HepG2 (cell line): Measurements from ENCODE around the gene GUCY1A2. TPM values are rescaled to one million over a fixed set of nuclear protein-coding genes. Genes with fewer than 3 reads are reported as not detected.

Experiments used
- ATAC-seq: fragments of 200-7000 bp; cut with Tn5 transposase; 3 replicates; pipeline ENCODE4 v1.9.1; 2020; ENCODE audit warnings: mild to moderate bottlenecking, moderate library complexity
- BruUV-seq: library from RNA; stranded (reverse); fragments of 400-500 nt; replicated peaks from 2 replicates; lab custom pipeline; 2021; lab: Mats Ljungman, UMichigan
- CTCF ChIA-PET: fragments of 300-600 bp; formaldehyde crosslinking; extraction: SDS; loops from one replicate; lab custom pipeline; 2021; ENCODE audit warnings: low total read pairs, inconsistent platforms, low intra/inter-chr PET ratio; lab: Yijun Ruan, JAX
- POLR2A ChIA-PET: fragments of 350-600 bp; sonication (Branson Sonifier 250); formaldehyde crosslinking; loops from one replicate; lab custom pipeline; 2020; ENCODE audit warnings: antibody characterized with exemption, inconsistent platforms; lab: Yijun Ruan, JAX
- DNase-seq: peaks from one replicate; pipeline ENCODE4 v3.0.0-alpha.2; 2015; ENCODE audit warnings: low spot score
- FAIRE-seq: peaks from 3 replicates; lab custom pipeline; 2011; peaks lifted over from hg19 to GRCh38; lab: Jason Lieb, UNC
- H2AFZ ChIP-seq: one replicate; pipeline ENCODE4 v1.6.1; 2011; ENCODE audit warnings: low read length, inconsistent platforms
- H3K27ac ChIP-seq: fragments of 300-600 bp; 3 replicates; pipeline ENCODE4 v1.8.0; 2011; ENCODE audit warnings: mixed run types, mild to moderate bottlenecking, mixed read lengths, low read length, inconsistent platforms; ENCODE audit not compliant: insufficient read depth; ENCODE audit errors: extremely low read length
- H3K27me3 ChIP-seq, 2 experiments: fragments of 200-600 bp in 1 of 2; 2 replicates in 1 of 2; 3 replicates in 1 of 2; pipeline versions ENCODE4 v1.6.0 to v1.8.0; 2011; ENCODE audit warnings: low read length in 2 of 2, mild to moderate bottlenecking in 2 of 2, moderate library complexity in 2 of 2, inconsistent platforms in 1 of 2; ENCODE audit not compliant: insufficient read depth in 2 of 2, control insufficient read depth in 1 of 2
- H3K36me3 ChIP-seq, 2 experiments: fragments of 200-600 bp in 1 of 2; replicated peaks in 1 of 2; 2 replicates in 1 of 2; 3 replicates in 1 of 2; pipeline versions ENCODE4 v1.5.1 to v1.8.0; 2011; ENCODE audit warnings: low read length in 2 of 2, inconsistent platforms in 1 of 2; ENCODE audit not compliant: insufficient read depth in 2 of 2, control insufficient read depth in 1 of 2
- H3K4me1 ChIP-seq: 2 replicates; pipeline ENCODE4 v1.5.1; 2012; ENCODE audit warnings: low read length, inconsistent platforms; ENCODE audit not compliant: insufficient read depth
- H3K4me2 ChIP-seq: 2 replicates; pipeline ENCODE4 v1.6.0; 2011; ENCODE audit warnings: low read depth, low read length, inconsistent platforms
- H3K4me3 ChIP-seq, 3 experiments: fragments of 200-600 bp in 1 of 3; sonication (generic), shearing (Covaris generic) in 1 of 3; replicated peaks in 1 of 3; 2 replicates each; pipeline ENCODE4 v1.5.1; 2011 to 2016; ENCODE audit warnings: low read length in 3 of 3, inconsistent platforms in 2 of 3, low read depth in 2 of 3, mild to moderate bottlenecking in 2 of 3, control low read depth in 1 of 3, mixed read lengths in 1 of 3; ENCODE audit not compliant: insufficient read depth in 1 of 3
- H3K79me2 ChIP-seq: one replicate; pipeline ENCODE4 v1.6.1; 2011; ENCODE audit warnings: low read length, inconsistent platforms; ENCODE audit not compliant: insufficient read depth
- H3K9ac ChIP-seq: 2 replicates; pipeline ENCODE4 v1.6.0; 2011; ENCODE audit warnings: mild to moderate bottlenecking, low read depth, low read length, inconsistent platforms; ENCODE audit not compliant: insufficient read depth
- H3K9me3 ChIP-seq: 2 replicates; pipeline ENCODE4 v1.5.1; 2012; ENCODE audit warnings: mild to moderate bottlenecking, low read length
- H4K20me1 ChIP-seq: 2 replicates; pipeline ENCODE4 v1.6.0; 2011; ENCODE audit warnings: inconsistent platforms, mild to moderate bottlenecking, low read length, moderate library complexity; ENCODE audit not compliant: insufficient read depth
- MAFF ChIP-seq: IDR thresholded peaks from 2 replicates; pipeline ENCODE4 v1.6.1; 2011; ENCODE audit warnings: low read depth, low read length, improper control_type of control experiment
- MAFK ChIP-seq, 2 experiments: IDR thresholded peaks in 1 of 2; conservative IDR thresholded peaks in 1 of 2; 2 replicates each; pipeline ENCODE4 v1.6.1; 2011; ENCODE audit warnings: improper control_type of control experiment in 2 of 2, low read length in 2 of 2
- NFE2L2 ChIP-seq: fragments of 150-350 bp; IDR thresholded peaks from 2 replicates; pipeline ENCODE4 v1.6.1; 2014; ENCODE audit warnings: low read length
- TRIM24 ChIP-seq: sonication (generic); formaldehyde crosslinking; IDR thresholded peaks from 2 replicates; pipeline ENCODE4 v1.8.0; 2022; ENCODE audit warnings: mild to moderate bottlenecking, missing genetic modification reagents
- ZKSCAN8 ChIP-seq: IDR thresholded peaks from 2 replicates; pipeline ENCODE4 v1.6.1; 2016; ENCODE audit warnings: borderline replicate concordance, missing genetic modification reagents, missing compliant biosample characterization
- ZNF235 ChIP-seq: sonication (generic); formaldehyde crosslinking; IDR thresholded peaks from 2 replicates; pipeline ENCODE4 v1.8.1; 2023; ENCODE audit warnings: mild to moderate bottlenecking, missing genetic modification reagents, borderline replicate concordance
- in situ Hi-C: cut with HindIII; loops from 2 replicates; pipeline ENCODE4 v1.10.0; 2017; ENCODE audit warnings: low pct_unique_long_range_greater_than_20kb; ENCODE audit not compliant: extremely low pct_ligation_motif_present
- intact Hi-C: fragments of 100-400 bp; cut with micrococcal nuclease; formaldehyde crosslinking; loops from one replicate; pipeline ENCODE4 v1.10.0; 2022; ENCODE audit not compliant: unreplicated experiment
- polyA plus RNA-seq, 8 experiments: library from polyadenylated mRNA; depleted of rRNA in 3 of 8; stranded (reverse) in 7 of 8; unstranded in 1 of 8; fragments of >200 nt; fragmentation: Illumina TruSeq in 4 of 8; extraction: Trizol in 4 of 8; gene quantifications; 2 replicates each; pipeline versions ENCODE4 v1.2.1 to v1.2.3, GENCODE V29; 2011 to 2016; ENCODE audit warnings: low read depth in 4 of 8, missing spikeins in 1 of 8, mixed read lengths in 1 of 8; ENCODE audit not compliant: insufficient read depth in 1 of 8
- total RNA-seq, 5 experiments: library from RNA; depleted of rRNA; stranded (reverse); fragments of >200 nt; fragmentation: Illumina TruSeq; extraction: Trizol; gene quantifications; 2 replicates each; pipeline ENCODE4 v1.2.3, GENCODE V29; 2016; ENCODE audit warnings: low read depth in 1 of 5
- TF ChIP-seq, protein P1 (sequence below): IDR thresholded peaks from 2 replicates; pipeline ENCODE4 v1.6.1; 2016; ENCODE audit warnings: low read depth, missing genetic modification reagents, missing compliant biosample characterization
- TF ChIP-seq, protein P2 (sequence below): sonication (generic); formaldehyde crosslinking; IDR thresholded peaks from 2 replicates; pipeline ENCODE4 v1.4.0; 2020; ENCODE audit warnings: missing genetic modification reagents

Gene GUCY1A2
- total and polyA plus RNA-seq, 2 of the 13 experiments (the other 11 are each of a cell fraction or from before 2014, with no cell fraction given): 0.01 to 0.07 TPM

GRCh38 chr11:106879029-106879428 is 139.2 kb downstream of the GUCY1A2 start (continued):
- TF ChIP-seq, protein P1, sequence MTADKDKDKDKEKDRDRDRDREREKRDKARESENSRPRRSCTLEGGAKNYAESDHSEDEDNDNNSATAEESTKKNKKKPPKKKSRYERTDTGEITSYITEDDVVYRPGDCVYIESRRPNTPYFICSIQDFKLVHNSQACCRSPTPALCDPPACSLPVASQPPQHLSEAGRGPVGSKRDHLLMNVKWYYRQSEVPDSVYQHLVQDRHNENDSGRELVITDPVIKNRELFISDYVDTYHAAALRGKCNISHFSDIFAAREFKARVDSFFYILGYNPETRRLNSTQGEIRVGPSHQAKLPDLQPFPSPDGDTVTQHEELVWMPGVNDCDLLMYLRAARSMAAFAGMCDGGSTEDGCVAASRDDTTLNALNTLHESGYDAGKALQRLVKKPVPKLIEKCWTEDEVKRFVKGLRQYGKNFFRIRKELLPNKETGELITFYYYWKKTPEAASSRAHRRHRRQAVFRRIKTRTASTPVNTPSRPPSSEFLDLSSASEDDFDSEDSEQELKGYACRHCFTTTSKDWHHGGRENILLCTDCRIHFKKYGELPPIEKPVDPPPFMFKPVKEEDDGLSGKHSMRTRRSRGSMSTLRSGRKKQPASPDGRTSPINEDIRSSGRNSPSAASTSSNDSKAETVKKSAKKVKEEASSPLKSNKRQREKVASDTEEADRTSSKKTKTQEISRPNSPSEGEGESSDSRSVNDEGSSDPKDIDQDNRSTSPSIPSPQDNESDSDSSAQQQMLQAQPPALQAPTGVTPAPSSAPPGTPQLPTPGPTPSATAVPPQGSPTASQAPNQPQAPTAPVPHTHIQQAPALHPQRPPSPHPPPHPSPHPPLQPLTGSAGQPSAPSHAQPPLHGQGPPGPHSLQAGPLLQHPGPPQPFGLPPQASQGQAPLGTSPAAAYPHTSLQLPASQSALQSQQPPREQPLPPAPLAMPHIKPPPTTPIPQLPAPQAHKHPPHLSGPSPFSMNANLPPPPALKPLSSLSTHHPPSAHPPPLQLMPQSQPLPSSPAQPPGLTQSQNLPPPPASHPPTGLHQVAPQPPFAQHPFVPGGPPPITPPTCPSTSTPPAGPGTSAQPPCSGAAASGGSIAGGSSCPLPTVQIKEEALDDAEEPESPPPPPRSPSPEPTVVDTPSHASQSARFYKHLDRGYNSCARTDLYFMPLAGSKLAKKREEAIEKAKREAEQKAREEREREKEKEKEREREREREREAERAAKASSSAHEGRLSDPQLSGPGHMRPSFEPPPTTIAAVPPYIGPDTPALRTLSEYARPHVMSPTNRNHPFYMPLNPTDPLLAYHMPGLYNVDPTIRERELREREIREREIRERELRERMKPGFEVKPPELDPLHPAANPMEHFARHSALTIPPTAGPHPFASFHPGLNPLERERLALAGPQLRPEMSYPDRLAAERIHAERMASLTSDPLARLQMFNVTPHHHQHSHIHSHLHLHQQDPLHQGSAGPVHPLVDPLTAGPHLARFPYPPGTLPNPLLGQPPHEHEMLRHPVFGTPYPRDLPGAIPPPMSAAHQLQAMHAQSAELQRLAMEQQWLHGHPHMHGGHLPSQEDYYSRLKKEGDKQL (CRISPR knock-in tag): no peak
- no peak for TF ChIP-seq TRIM24 (CRISPR knock-in tag)
- no peak for TF ChIP-seq ZNF235 (CRISPR knock-in tag)
- TF ChIP-seq ZKSCAN8 (CRISPR knock-in tag): no peak

GRCh38 chr11:106875013-106875412 is 143.3 kb downstream of the GUCY1A2 start:
- CTCF ChIA-PET: no interaction called here
- FAIRE-seq (no peak), ATAC-seq (no peak), DNase-seq (no peak)
- Histone ChIP-seq H4K20me1 (no peaks in the 10 kb centered on the region), H3K79me2 (no peaks in the 10 kb centered on the region), H3K27ac (no peak overlapping the region), H3K4me2 (no peak overlapping the region), H3K4me3 (no peak overlapping the region), H3K4me1 (no peaks in the 10 kb centered on the region), H3K9ac (no peak overlapping the region), H3K9me3 (no peaks in the 10 kb centered on the region), H3K27me3 (no peaks in the 10 kb centered on the region), H2AFZ (no peak overlapping the region), H3K36me3 (no peaks in the 10 kb centered on the region)
- in situ Hi-C loops (no loop called here), intact Hi-C loops (no loop called here)
- no TSS peak for BruUV-seq
- POLR2A ChIA-PET: no interaction called here
- TF ChIP-seq MAFF (peak; percentile 63), MAFK (conservative IDR thresholded peaks at IDR 0.05 in 1 of 2, IDR thresholded peaks at IDR 0.05 in 1 of 2; ENCODE audit: low read length in 2 of 2) (peak; percentile 72 to 77; a peak in 3 of 4 replicates), NFE2L2 (peak; percentile 78)
- TF ChIP-seq, protein P2, sequence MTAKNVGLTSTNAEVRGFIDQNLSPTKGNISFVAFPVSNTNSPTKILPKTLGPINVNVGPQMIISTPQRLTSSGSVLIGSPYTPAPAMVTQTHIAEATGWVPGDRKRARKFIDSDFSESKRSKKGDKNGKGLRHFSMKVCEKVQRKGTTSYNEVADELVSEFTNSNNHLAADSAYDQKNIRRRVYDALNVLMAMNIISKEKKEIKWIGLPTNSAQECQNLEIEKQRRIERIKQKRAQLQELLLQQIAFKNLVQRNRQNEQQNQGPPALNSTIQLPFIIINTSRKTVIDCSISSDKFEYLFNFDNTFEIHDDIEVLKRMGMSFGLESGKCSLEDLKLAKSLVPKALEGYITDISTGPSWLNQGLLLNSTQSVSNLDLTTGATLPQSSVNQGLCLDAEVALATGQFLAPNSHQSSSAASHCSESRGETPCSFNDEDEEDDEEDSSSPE (CRISPR knock-in tag): no peak
